IMR-90 (cell line): Measurements from ENCODE around the gene TNFRSF14. TPM values are rescaled to one million over a fixed set of nuclear protein-coding genes. Genes with fewer than 3 reads are reported as not detected.

Experiments
- ATAC-seq: fragments of 200-7000 bp; cut with Tn5 transposase; 2 replicates; pipeline ENCODE4 v1.9.1; 2020; ENCODE audit warnings: low read depth, mild to moderate bottlenecking, moderate library complexity
- BruUV-seq: library from RNA; stranded (reverse); fragments of 400-500 nt; replicated peaks from 2 replicates; lab custom pipeline; 2021; lab: Mats Ljungman, UMichigan
- CTCF ChIA-PET: fragments of 300-600 bp; formaldehyde crosslinking; extraction: SDS; loops from one replicate; lab custom pipeline; 2021; ENCODE audit warnings: antibody characterized with exemption; lab: Yijun Ruan, JAX
- POLR2A ChIA-PET: fragments of 300-600 bp; sonication (Branson Sonifier 250); formaldehyde crosslinking; loops from one replicate; lab custom pipeline; 2022; ENCODE audit warnings: antibody characterized with exemption; ENCODE audit not compliant: unreplicated experiment; lab: Charles Lee
- DNase-seq: peaks from one replicate; pipeline ENCODE4 v3.0.0; 2013
- H2AFZ ChIP-seq: replicated peaks from 2 replicates; pipeline ENCODE3; 2013; ENCODE audit warnings: low read length, mild to moderate bottlenecking; ENCODE audit not compliant: poor library complexity
- H2AK5ac ChIP-seq: 2 replicates; pipeline ENCODE4 v1.6.1; 2013; ENCODE audit warnings: low read depth, low read length, inconsistent platforms
- H2AK9ac ChIP-seq: replicated peaks from 2 replicates; pipeline ENCODE3; 2013; ENCODE audit warnings: mild to moderate bottlenecking, low read depth, low read length, moderate library complexity; ENCODE audit not compliant: poor library complexity
- H2BK120ac ChIP-seq: 2 replicates; pipeline ENCODE4 v1.6.1; 2013; ENCODE audit warnings: low read depth, low read length, inconsistent platforms
- H2BK15ac ChIP-seq: 3 replicates; pipeline ENCODE4 v1.6.1; 2013; ENCODE audit warnings: low read depth, low read length, inconsistent platforms
- H2BK20ac ChIP-seq: 2 replicates; pipeline ENCODE4 v1.6.1; 2013; ENCODE audit warnings: low read depth, mild to moderate bottlenecking, inconsistent platforms, low read length, moderate library complexity
- H2BK5ac ChIP-seq: 2 replicates; pipeline ENCODE4 v1.6.1; 2013; ENCODE audit warnings: mild to moderate bottlenecking, low read depth, low read length, inconsistent platforms; ENCODE audit not compliant: poor library complexity, severe bottlenecking
- H3K14ac ChIP-seq: replicated peaks from 2 replicates; pipeline ENCODE4 v1.6.1; 2013; ENCODE audit warnings: low read depth, low read length, inconsistent platforms
- H3K18ac ChIP-seq: 2 replicates; pipeline ENCODE4 v1.6.1; 2013; ENCODE audit warnings: low read depth, low read length, control low read depth
- H3K23ac ChIP-seq: 2 replicates; pipeline ENCODE4 v1.6.1; 2013; ENCODE audit warnings: low read depth, low read length, inconsistent platforms
- H3K27ac ChIP-seq: 2 replicates; pipeline ENCODE4 v1.5.1; 2013; ENCODE audit warnings: mild to moderate bottlenecking, control low read depth, low read length; ENCODE audit not compliant: insufficient read depth
- H3K27me3 ChIP-seq: 2 replicates; pipeline ENCODE4 v1.6.1; 2013; ENCODE audit warnings: low read length; ENCODE audit not compliant: control insufficient read depth, insufficient read depth
- H3K36me3 ChIP-seq: 2 replicates; pipeline ENCODE4 v1.6.1; 2013; ENCODE audit warnings: low read length, mixed read lengths; ENCODE audit not compliant: control insufficient read depth, insufficient read depth
- H3K4ac ChIP-seq: 2 replicates; pipeline ENCODE4 v1.6.1; 2013; ENCODE audit warnings: low read depth, low read length, inconsistent platforms
- H3K4me1 ChIP-seq: 2 replicates; pipeline ENCODE4 v1.6.1; 2013; ENCODE audit warnings: low read length, mixed read lengths; ENCODE audit not compliant: control insufficient read depth, insufficient read depth
- H3K4me2 ChIP-seq: 2 replicates; pipeline ENCODE4 v1.6.1; 2013; ENCODE audit warnings: low read depth, mild to moderate bottlenecking, control low read depth, low read length, moderate library complexity
- H3K4me3 ChIP-seq: 2 replicates; pipeline ENCODE4 v1.5.1; 2013; ENCODE audit warnings: low read depth, mild to moderate bottlenecking, control low read depth, low read length, moderate library complexity; ENCODE audit not compliant: insufficient read depth
- H3K56ac ChIP-seq: 2 replicates; pipeline ENCODE4 v1.6.1; 2013; ENCODE audit warnings: low read length, inconsistent platforms; ENCODE audit not compliant: insufficient read depth; ENCODE audit errors: extremely low read depth
- H3K79me1 ChIP-seq, 2 experiments: 2 replicates each; pipeline ENCODE4 v1.6.1; 2013; ENCODE audit warnings: low read length in 2 of 2, inconsistent platforms in 1 of 2, low read depth in 1 of 2
- H3K9ac ChIP-seq: 2 replicates; pipeline ENCODE4 v1.6.1; 2013; ENCODE audit warnings: low read depth, low read length, control low read depth
- H3K9me1 ChIP-seq: 2 replicates; pipeline ENCODE4 v1.6.1; 2013; ENCODE audit warnings: low read length, inconsistent platforms; ENCODE audit not compliant: insufficient read depth
- H3K9me3 ChIP-seq: 2 replicates; pipeline ENCODE4 v1.6.1; 2013; ENCODE audit warnings: low read length; ENCODE audit not compliant: control insufficient read depth, insufficient read depth
- H4K20me1 ChIP-seq: 2 replicates; pipeline ENCODE4 v1.6.1; 2013; ENCODE audit warnings: low read length, inconsistent platforms; ENCODE audit not compliant: insufficient read depth
- H4K5ac ChIP-seq: 2 replicates; pipeline ENCODE4 v1.6.1; 2013; ENCODE audit warnings: mild to moderate bottlenecking, low read depth, low read length, control low read depth
- H4K8ac ChIP-seq, 2 experiments: 2 replicates each; pipeline ENCODE4 v1.6.1; 2013; ENCODE audit warnings: low read depth in 2 of 2, low read length in 2 of 2, control low read depth in 1 of 2, inconsistent platforms in 1 of 2
- H4K91ac ChIP-seq: 2 replicates; pipeline ENCODE4 v1.6.1; 2013; ENCODE audit warnings: low read depth, low read length, inconsistent platforms; ENCODE audit not compliant: insufficient read depth
- BHLHE40 ChIP-seq: fragments of 150-350 bp; IDR thresholded peaks from 2 replicates; pipeline ENCODE4 v1.6.1; 2016; ENCODE audit warnings: mild to moderate bottlenecking, low read depth, low read length
- CEBPB ChIP-seq: IDR thresholded peaks from 2 replicates; pipeline ENCODE4 v1.6.1; 2012; ENCODE audit warnings: low read depth, low read length, improper control_type of control experiment
- CHD1 ChIP-seq: IDR thresholded peaks from 2 replicates; pipeline ENCODE4 v1.6.1; 2012; ENCODE audit warnings: low read depth, low read length, improper control_type of control experiment
- FOS ChIP-seq: fragments of 150-350 bp; IDR thresholded peaks from 2 replicates; pipeline ENCODE4 v1.6.1; 2016; ENCODE audit warnings: low read depth, low read length
- MAZ ChIP-seq: IDR thresholded peaks from 2 replicates; pipeline ENCODE4 v1.6.1; 2012; ENCODE audit warnings: low read depth, mild to moderate bottlenecking, low read length, improper control_type of control experiment, moderate library complexity, borderline replicate concordance
- MXI1 ChIP-seq: IDR thresholded peaks from 2 replicates; pipeline ENCODE4 v1.6.1; 2012; ENCODE audit warnings: low read depth, mild to moderate bottlenecking, low read length, moderate library complexity, borderline replicate concordance
- NFE2L2 ChIP-seq: fragments of 150-350 bp; IDR thresholded peaks from 2 replicates; pipeline ENCODE4 v1.6.1; 2016; ENCODE audit warnings: low read depth, mild to moderate bottlenecking, low read length
- POLR2A ChIP-seq: IDR thresholded peaks from 2 replicates; pipeline ENCODE4 v1.6.1; 2012; ENCODE audit warnings: mild to moderate bottlenecking, low read depth, low read length
- RAD21 ChIP-seq: IDR thresholded peaks from 2 replicates; pipeline ENCODE4 v1.6.1; 2012; ENCODE audit warnings: low read length, improper control_type of control experiment
- RFX5 ChIP-seq: IDR thresholded peaks from 2 replicates; pipeline ENCODE4 v1.8.0; 2012; ENCODE audit warnings: low read depth, mild to moderate bottlenecking, low read length, moderate library complexity
- SMC3 ChIP-seq: fragments of 150-350 bp; IDR thresholded peaks from 2 replicates; pipeline ENCODE4 v1.6.1; 2016; ENCODE audit warnings: low read depth, mild to moderate bottlenecking, antibody characterized with exemption, low read length, moderate library complexity
- WGBS, 2 experiments: methylation state at CpG; one replicate each; pipeline versions ENCODE4 v1.1.5 to v1.1.7; 2013; ENCODE audit warnings: missing lambda C conversion rate in 2 of 2; ENCODE audit not compliant: insufficient read length in 1 of 2; ENCODE audit errors: extremely low coverage in 2 of 2; 5-methylcytosine and 5-hydroxymethylcytosine counted together
- dilution Hi-C: fragments of 300-500 bp; cut with HindIII; formaldehyde crosslinking; loops from one replicate; pipeline ENCODE4 v1.14.3; 2018; ENCODE audit warnings: low sequenced_read_pairs; ENCODE audit not compliant: unreplicated experiment
- in situ Hi-C: fragments of 300-500 bp; cut with MboI; formaldehyde crosslinking; loops from 3 replicates; pipeline ENCODE4 v1.14.3; 2019; ENCODE audit warnings: low sequenced_read_pairs, inconsistent platforms, mixed read lengths
- intact Hi-C: fragments of 100-400 bp; cut with micrococcal nuclease; formaldehyde crosslinking; loops from 2 replicates; pipeline ENCODE4 v1.10.0; 2022
- polyA plus RNA-seq, 3 experiments: library from polyadenylated mRNA; depleted of rRNA; stranded (reverse); fragments of >200 nt; gene quantifications; 2 replicates each; pipeline ENCODE4 v1.2.3, GENCODE V29; 2012; ENCODE audit warnings: low replicate concordance in 1 of 3
- total RNA-seq: library from RNA; depleted of rRNA; stranded (reverse); fragments of >200 nt; gene quantifications from 2 replicates; pipeline ENCODE4 v1.2.3, GENCODE V29; 2012
- TF ChIP-seq, protein P1 (sequence below): conservative IDR thresholded peaks from 2 replicates; pipeline ENCODE4 v1.5.1; 2012; ENCODE audit warnings: mild to moderate bottlenecking, low read depth, low read length, improper control_type of control experiment
- TF ChIP-seq, protein P2 (sequence below): fragments of 150-350 bp; IDR thresholded peaks from 2 replicates; pipeline ENCODE4 v1.6.1; 2016; ENCODE audit warnings: low read depth, mild to moderate bottlenecking, low read length, moderate library complexity, borderline replicate concordance
- TF ChIP-seq, protein P3 (sequence below): fragments of 150-350 bp; IDR thresholded peaks from 2 replicates; pipeline ENCODE4 v1.6.1; 2017; ENCODE audit warnings: mild to moderate bottlenecking, antibody characterized with exemption, low read length, low read depth

The TNFRSF14 gene
- total and polyA plus RNA-seq, 2 of the 4 experiments (the other 2 are of a cell fraction) = 1.3 to 4.2 TPM

DNA sequence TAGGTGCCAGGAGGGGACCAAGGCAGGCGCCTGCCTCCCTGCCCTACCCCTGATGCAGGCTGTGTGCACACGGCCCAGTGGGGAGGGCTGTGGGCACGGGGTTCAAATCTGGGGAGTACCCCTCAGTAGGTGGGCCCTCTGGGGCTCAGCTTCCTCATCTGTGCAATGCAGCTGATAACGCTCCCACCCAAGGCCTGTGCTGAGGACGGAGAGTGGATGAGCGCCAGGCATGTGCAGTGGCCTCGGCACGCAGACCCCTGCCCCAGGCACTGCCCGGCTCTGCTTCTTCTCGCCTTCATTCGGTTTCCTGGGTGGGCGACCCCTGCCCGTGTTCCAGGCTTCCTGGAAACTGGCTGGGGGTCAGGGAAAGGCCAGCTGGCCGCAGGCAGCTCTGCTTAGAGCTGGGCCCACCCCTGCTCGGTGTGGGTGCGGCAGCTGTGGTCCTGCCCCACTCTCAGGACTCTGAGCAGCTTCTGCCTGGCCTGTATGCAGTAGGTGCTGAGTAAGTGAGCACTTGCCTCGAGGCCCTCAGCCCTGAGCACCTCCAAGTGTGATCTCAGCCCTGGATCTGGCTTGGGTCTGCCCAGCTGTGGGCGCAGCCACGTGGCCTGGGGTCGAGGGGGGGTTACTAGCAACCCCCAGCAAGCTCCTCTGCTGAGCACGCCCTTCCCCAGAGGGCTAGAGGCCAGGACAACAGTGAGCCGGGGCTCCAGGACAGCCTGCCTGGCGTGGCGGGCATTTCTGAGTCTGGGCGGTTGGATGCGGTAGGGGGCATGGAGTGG is 11.9 kb upstream of the TNFRSF14 start:
- H3K27ac ChIP-seq = no peak overlapping the region
- ATAC-seq (no peak), DNase-seq (no peak)
- no peak overlapping the region; the same call in 1 of the 2 replicates for H4K91ac ChIP-seq
- peak overlapping the region; percentile 71 for H2AFZ ChIP-seq
- no peak overlapping the region for H3K18ac ChIP-seq
- ChIA-PET POLR2A (no interaction called here), CTCF (no interaction called here)
- H3K79me1 ChIP-seq = peaks cover 0 to 10% of the 10 kb centered on the region in 2 experiments; a peak in 1 of 4 replicates
- no peak overlapping the region for H2BK15ac ChIP-seq
- H3K27me3 ChIP-seq = peaks cover 2% of the 10 kb centered on the region; the same call in 1 of the 2 replicates
- WGBS, 2 experiments = 63% methylated on average over 11 of the region's 26 CpGs; no CpG with 5 or more reads in 1 of the 2 experiments
- no peak overlapping the region for H3K9ac ChIP-seq
- no peak overlapping the region for H4K5ac ChIP-seq
- H2AK9ac ChIP-seq = peak overlapping the region; percentile 82
- BruUV-seq = no TSS peak
- intact Hi-C loops (no loop called here), in situ Hi-C loops (loop anchor here (5.0 to 25.0 kb wide), 2 partner anchors 132 to 357 kb away; partner anchors contain the start of genes FAAP20 and PEX10), dilution Hi-C loops (no loop called here)
- H3K9me1 ChIP-seq = no peaks in the 10 kb centered on the region
- no peaks in the 10 kb centered on the region for H3K9me3 ChIP-seq
- H2BK5ac ChIP-seq = no peak overlapping the region
- 0 out of 2 replicates have a peak, but pooled peaks cover 3% of the 10 kb centered on the region for H4K20me1 ChIP-seq
- no peak overlapping the region for H3K4me3 ChIP-seq
- H3K14ac ChIP-seq = no peak overlapping the region
- peaks cover 10% of the 10 kb centered on the region for H3K4me1 ChIP-seq
- no peak overlapping the region for H3K56ac ChIP-seq
- H4K8ac ChIP-seq = no peak overlapping the region
- H3K23ac ChIP-seq = no peak overlapping the region
- H3K4me2 ChIP-seq = no peak overlapping the region
- H3K36me3 ChIP-seq = no peaks in the 10 kb centered on the region
- H2BK120ac ChIP-seq = no peak overlapping the region
- H2BK20ac ChIP-seq = no peak overlapping the region
- H3K4ac ChIP-seq = no peak overlapping the region
- H2AK5ac ChIP-seq = 0 out of 2 replicates have a peak overlapping the region, but pooled peaks have one; percentile 16
- TF ChIP-seq FOS (no peak), CEBPB (no peak), SMC3 (no peak), NFE2L2 (no peak), POLR2A (no peak), MXI1 (no peak), RFX5 (no peak), MAZ (no peak), BHLHE40 (no peak), CHD1 (no peak), RAD21 (no peak)
- TF ChIP-seq, protein P1, sequence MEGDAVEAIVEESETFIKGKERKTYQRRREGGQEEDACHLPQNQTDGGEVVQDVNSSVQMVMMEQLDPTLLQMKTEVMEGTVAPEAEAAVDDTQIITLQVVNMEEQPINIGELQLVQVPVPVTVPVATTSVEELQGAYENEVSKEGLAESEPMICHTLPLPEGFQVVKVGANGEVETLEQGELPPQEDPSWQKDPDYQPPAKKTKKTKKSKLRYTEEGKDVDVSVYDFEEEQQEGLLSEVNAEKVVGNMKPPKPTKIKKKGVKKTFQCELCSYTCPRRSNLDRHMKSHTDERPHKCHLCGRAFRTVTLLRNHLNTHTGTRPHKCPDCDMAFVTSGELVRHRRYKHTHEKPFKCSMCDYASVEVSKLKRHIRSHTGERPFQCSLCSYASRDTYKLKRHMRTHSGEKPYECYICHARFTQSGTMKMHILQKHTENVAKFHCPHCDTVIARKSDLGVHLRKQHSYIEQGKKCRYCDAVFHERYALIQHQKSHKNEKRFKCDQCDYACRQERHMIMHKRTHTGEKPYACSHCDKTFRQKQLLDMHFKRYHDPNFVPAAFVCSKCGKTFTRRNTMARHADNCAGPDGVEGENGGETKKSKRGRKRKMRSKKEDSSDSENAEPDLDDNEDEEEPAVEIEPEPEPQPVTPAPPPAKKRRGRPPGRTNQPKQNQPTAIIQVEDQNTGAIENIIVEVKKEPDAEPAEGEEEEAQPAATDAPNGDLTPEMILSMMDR = no peak
- TF ChIP-seq, protein P2, sequence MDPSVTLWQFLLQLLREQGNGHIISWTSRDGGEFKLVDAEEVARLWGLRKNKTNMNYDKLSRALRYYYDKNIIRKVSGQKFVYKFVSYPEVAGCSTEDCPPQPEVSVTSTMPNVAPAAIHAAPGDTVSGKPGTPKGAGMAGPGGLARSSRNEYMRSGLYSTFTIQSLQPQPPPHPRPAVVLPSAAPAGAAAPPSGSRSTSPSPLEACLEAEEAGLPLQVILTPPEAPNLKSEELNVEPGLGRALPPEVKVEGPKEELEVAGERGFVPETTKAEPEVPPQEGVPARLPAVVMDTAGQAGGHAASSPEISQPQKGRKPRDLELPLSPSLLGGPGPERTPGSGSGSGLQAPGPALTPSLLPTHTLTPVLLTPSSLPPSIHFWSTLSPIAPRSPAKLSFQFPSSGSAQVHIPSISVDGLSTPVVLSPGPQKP = no peak
- TF ChIP-seq, protein P3, sequence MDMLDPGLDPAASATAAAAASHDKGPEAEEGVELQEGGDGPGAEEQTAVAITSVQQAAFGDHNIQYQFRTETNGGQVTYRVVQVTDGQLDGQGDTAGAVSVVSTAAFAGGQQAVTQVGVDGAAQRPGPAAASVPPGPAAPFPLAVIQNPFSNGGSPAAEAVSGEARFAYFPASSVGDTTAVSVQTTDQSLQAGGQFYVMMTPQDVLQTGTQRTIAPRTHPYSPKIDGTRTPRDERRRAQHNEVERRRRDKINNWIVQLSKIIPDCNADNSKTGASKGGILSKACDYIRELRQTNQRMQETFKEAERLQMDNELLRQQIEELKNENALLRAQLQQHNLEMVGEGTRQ = no peak
